AG08395 (cell line): Measurements from ENCODE around the gene AK3.
"Not testable (repeated sequence)": the region's sequence is repeated elsewhere in the genome, so short reads cannot be mapped to it uniquely, and the experiment has no call there.

Experiments used
- DNase-seq: peaks from one replicate; pipeline ENCODE4 v3.0.0; 2012; ENCODE audit warnings: mixed read lengths, low spot score

The AK3 gene

DNA sequence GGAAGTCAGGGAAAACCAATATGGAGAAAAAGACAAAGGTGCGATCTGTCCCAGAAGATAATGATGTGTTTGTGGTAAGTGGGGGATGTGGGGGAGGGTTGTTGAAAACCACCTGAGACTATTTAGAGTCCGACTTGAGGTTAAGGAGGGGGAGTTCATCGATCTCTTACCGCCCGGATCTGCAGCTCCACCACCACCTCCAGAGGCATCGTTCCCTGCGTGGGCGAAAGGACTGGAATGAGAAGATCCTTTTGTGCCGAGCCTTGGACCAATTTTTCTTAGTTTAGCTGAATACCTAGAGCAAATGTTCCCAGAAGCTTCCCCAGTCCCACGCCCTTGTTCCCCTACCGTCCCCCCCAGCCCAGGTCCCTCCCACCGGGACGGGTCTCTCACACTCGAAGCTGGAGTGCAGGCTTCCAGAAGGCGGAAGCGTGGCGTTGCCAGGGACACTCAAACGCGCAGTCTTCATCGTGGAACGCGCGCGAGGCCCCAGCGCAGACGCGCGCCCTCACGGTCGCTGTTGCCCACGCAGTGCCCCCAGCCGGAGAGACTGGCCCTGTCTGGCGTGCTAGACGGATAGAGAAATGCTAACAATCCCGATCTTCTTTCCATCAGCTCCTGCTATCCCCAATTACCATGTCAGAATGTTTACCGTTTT lies 74.8 kb downstream of the AK3 start, which contains the start of gene SPATA6L:
Gene SPATA6L, minus strand, starts transcription at position 439 of the 658 bp plus-strand sequence. Its CDS starts 230 bp downstream, at position 209.
- peak; percentile 55 for DNase-seq

DNA sequence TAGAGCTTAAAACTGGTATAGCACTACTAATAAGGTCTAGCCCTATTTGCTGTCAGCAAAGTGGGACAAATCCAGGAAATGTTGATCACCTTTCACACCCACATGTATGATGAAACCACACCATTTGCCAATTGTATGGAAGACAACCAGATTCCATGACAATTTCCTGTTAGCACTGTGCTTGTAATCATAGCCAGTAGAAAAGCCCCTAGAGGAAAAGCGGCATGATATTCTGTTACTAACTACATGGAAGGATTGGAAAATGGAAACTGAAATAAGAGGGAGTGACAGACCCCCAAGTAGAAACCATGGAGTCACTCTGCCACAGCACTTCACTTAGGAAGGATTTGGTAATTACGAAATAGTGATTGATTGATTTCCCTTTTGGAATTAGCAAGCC lies 75.6 kb downstream of the AK3 start:
- no peak for DNase-seq

DNA sequence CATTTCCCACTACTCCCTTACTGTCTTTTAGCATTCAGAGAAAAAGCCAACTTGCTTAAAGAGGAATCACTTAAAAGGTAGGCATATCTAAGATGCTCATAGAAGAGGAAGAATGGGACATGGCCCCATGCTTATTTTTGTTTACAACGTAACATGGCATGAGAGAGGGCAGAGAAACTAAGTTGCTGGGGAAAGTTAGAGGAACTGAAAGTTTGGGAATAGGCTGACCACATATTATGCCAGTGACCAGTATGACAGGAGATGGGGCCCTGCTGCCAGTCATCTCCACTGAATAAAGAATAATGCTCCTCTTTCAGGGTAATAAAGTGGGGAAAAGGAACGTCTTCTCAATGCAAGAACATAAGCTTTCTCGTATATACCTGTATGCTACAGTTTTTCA lies 77.0 kb downstream of the AK3 start:
- DNase-seq = no peak

DNA sequence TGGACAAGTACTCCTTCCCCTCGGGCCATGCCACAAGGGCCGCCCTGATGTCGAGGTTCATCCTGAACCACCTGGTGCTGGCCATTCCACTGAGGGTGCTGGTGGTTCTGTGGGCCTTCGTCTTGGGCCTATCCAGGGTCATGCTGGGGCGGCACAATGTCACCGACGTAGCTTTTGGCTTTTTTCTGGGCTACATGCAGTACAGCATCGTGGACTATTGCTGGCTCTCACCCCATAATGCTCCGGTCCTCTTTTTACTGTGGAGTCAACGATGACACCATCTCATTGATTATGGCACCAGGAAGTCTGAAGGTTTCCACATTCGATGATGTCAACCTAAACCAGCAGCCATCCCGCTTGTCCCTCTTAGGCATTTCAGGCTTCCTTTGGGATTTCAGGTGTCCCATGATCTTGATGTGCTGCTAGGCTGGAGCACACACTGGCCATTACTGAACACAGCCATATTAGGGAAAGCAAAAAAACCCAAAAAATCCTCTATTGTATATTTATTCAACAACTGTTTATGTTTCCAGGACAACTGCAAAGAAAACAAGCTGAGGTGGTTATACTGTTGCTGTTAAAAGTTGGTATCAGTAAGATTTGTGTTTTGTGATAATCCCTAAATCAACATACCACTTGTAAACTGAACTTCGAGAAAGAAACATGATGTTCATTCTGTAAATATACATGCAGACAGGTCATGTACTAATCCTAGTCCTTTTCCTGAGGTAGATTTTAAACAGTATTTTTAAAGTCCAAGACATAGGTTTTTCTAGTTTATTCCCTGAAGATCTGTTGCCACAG lies 77.8 kb downstream of the AK3 start:
- DNase-seq = no peak

DNA sequence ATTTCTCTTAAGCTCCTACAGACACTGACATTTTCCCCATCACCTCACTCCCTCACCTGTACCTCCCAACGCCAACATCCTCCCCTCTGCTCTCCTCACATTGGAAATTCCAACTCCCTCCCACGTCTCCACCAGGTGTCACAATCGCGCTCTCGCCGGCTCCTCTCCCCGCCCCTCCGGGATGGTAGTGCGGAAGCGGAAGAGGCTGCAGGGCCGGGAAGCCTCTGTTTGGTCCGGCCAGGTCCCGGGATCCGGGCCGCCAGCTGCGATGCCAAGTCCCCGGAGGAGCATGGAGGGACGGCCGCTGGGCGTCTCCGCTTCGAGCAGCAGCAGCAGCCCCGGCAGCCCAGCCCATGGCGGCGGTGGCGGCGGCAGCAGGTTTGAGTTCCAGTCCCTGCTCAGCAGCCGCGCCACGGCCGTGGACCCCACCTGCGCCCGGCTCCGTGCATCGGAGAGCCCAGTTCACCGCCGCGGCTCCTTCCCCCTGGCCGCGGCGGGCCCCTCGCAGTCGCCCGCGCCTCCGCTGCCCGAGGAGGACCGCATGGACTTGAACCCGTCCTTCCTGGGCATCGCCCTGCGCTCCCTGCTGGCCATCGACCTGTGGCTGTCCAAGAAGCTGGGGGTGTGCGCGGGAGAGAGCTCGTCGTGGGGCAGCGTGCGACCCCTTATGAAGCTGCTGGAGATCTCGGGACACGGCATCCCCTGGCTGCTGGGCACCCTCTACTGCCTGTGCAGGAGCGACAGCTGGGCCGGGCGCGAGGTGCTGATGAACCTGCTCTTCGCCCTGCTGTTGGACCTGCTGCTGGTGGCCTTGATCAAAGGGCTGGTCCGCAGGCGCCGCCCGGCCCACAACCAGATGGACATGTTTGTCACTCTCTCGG lies 78.7 kb downstream of the AK3 start, which contains the start of gene PLPP6:
Gene PLPP6, plus strand, starts transcription at position 187 of the 881 bp plus-strand sequence. Its CDS starts 82 bp downstream, at position 269.
- DNase-seq = peak; percentile 89

DNA sequence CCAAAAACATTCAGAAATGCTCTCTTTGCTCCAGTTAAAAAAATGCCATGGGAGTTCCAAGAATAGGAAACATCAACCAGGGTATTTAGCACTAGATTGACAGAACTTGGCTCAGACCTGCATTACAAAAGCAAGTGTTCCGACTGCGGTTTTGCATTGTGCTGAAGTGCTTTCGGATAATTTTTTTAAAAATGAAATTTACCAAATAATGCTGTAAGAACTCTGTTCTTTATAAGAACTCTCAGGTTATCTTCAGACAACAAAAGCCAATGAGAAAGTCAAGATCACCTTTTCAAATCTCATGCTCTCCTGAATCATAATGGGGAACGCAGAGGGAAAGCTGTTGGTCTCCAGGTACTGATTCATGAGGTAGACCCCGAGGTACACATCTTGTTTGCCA lies 79.4 kb downstream of the AK3 start:
- DNase-seq = no peak

DNA sequence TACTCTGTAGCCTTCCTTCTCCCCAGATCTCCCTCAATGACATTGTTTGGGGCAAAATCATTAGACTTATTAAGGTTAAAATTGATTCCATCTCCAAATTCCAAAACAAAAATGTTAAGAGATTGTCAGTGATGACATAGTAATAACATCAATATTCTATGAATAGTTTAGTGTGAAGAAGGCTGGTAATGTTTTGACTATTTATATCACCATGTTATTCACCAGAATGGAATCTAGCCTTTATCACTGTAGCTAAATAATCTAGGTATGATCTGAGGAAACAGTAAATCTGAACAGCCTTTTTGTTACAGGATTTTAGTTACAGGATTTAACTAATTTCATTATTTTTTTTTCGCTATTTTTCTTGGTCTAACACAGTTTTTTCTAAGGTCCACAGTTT lies 79.8 kb downstream of the AK3 start:
- peak; percentile 19 for DNase-seq

DNA sequence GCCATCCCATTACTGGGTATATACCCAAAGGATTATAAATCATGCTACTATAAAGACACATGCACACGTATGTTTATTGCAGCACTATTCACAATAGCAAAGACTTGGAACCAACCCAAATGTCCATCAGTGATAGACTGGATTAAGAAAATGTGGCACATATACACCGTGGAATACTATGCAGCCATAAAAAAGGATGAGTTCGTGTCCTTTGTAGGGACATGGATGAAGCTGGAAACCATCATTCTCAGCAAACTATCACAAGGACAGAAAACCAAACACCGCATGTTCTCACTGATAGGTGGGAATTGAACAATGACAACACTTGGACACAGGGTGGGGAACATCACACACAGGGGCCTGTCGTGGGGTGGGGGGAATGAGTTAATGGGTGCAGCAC lies 80.3 kb downstream of the AK3 start:
- DNase-seq = not testable (repeated sequence)
